MM.1S (cell line): Measurements from ENCODE around the gene FCER1A.

Experiments used
- DNase-seq: peaks from one replicate; pipeline ENCODE4 v3.0.0-alpha.2; 2015
- H2AFZ ChIP-seq: fragments of 300-600 bp; sonication (generic); 2 replicates; pipeline ENCODE4 v1.6.0; 2016; ENCODE audit warnings: antibody characterized with exemption, low read length
- H3F3A ChIP-seq: fragments of 300-600 bp; sonication (generic); 2 replicates; pipeline ENCODE4 v1.6.1; 2016; ENCODE audit warnings: mild to moderate bottlenecking, antibody characterized with exemption, low read length, moderate library complexity, mixed read lengths; ENCODE audit not compliant: insufficient read depth
- H3K27ac ChIP-seq: fragments of 300-600 bp; sonication (generic); 2 replicates; pipeline ENCODE4 v1.5.1; 2016; ENCODE audit warnings: mild to moderate bottlenecking, low read length
- H3K27me3 ChIP-seq: fragments of 300-600 bp; sonication (generic); replicated peaks from 2 replicates; pipeline ENCODE4 v1.6.0; 2016; ENCODE audit warnings: low read length; ENCODE audit not compliant: insufficient read depth
- H3K36me3 ChIP-seq: fragments of 300-600 bp; sonication (generic); replicated peaks from 2 replicates; pipeline ENCODE4 v1.6.1; 2016; ENCODE audit warnings: mild to moderate bottlenecking, low read length, mixed read lengths; ENCODE audit not compliant: insufficient read depth
- H3K4me1 ChIP-seq: fragments of 300-600 bp; sonication (generic); 2 replicates; pipeline ENCODE4 v1.6.1; 2016; ENCODE audit warnings: low read length, mixed read lengths
- H3K4me2 ChIP-seq: fragments of 300-600 bp; sonication (generic); 2 replicates; pipeline ENCODE4 v1.6.0; 2016; ENCODE audit warnings: low read depth, low read length
- H3K4me3 ChIP-seq: fragments of 300-600 bp; sonication (generic); 2 replicates; pipeline ENCODE4 v1.5.1; 2016; ENCODE audit warnings: low read length, mixed read lengths
- H3K79me2 ChIP-seq: fragments of 300-600 bp; sonication (generic); 2 replicates; pipeline ENCODE4 v1.6.1; 2016; ENCODE audit warnings: mixed run types, low read length, mixed read lengths
- H3K9ac ChIP-seq: fragments of 300-600 bp; sonication (generic); 2 replicates; pipeline ENCODE4 v1.6.1; 2016; ENCODE audit warnings: low read length, mixed read lengths
- H3K9me2 ChIP-seq: fragments of 300-600 bp; sonication (generic); replicated peaks from 2 replicates; pipeline ENCODE4 v1.6.1; 2016; ENCODE audit warnings: mild to moderate bottlenecking, low read length, mixed read lengths; ENCODE audit not compliant: insufficient read depth
- H3K9me3 ChIP-seq: fragments of 300-600 bp; sonication (generic); replicated peaks from 2 replicates; pipeline ENCODE4 v1.6.1; 2016; ENCODE audit warnings: mild to moderate bottlenecking, low read length, mixed read lengths; ENCODE audit not compliant: insufficient read depth
- H4K20me1 ChIP-seq: fragments of 300-600 bp; sonication (generic); 2 replicates; pipeline ENCODE4 v1.6.1; 2016; ENCODE audit warnings: mild to moderate bottlenecking, low read length, moderate library complexity, mixed read lengths; ENCODE audit not compliant: insufficient read depth
- CTCF ChIP-seq: fragments of 300-600 bp; sonication (generic); IDR thresholded peaks from 2 replicates; pipeline ENCODE4 v1.5.1; 2016; ENCODE audit warnings: antibody characterized with exemption, low read length, mixed read lengths
- EZH2 ChIP-seq: fragments of 300-600 bp; sonication (generic); optimal IDR thresholded peaks from 2 replicates; pipeline ENCODE3; 2017; ENCODE audit warnings: low read depth, mild to moderate bottlenecking, antibody characterized with exemption, low read length, mixed read lengths
- EZH2phosphoT487 ChIP-seq: fragments of 300-600 bp; sonication (generic); IDR thresholded peaks from 2 replicates; pipeline ENCODE4 v1.6.1; 2018; ENCODE audit warnings: antibody characterized with exemption, low read length

Gene FCER1A

GRCh38 chr1:159274631-159275030 lies 27.5 kb upstream of the FCER1A start:
- TF ChIP-seq EZH2: no peak
- no peak for TF ChIP-seq EZH2phosphoT487
- no peak for TF ChIP-seq CTCF
- Histone ChIP-seq H3F3A (no peaks in the 10 kb centered on the region), H3K27ac (no peak overlapping the region), H3K9ac (no peak overlapping the region), H3K4me1 (no peaks in the 10 kb centered on the region), H3K36me3 (no peaks in the 10 kb centered on the region), H3K4me2 (no peak overlapping the region), H2AFZ (no peak overlapping the region), H3K79me2 (no peaks in the 10 kb centered on the region), H3K9me2 (no peaks in the 10 kb centered on the region), H3K9me3 (no peaks in the 10 kb centered on the region), H3K4me3 (no peak overlapping the region), H4K20me1 (no peaks in the 10 kb centered on the region), H3K27me3 (no peaks in the 10 kb centered on the region)
- DNase-seq: no peak

GRCh38 chr1:159275891-159276290 lies 26.2 kb upstream of the FCER1A start:
- Histone ChIP-seq H3K79me2 (no peaks in the 10 kb centered on the region), H3K4me3 (no peak overlapping the region), H3K36me3 (no peaks in the 10 kb centered on the region), H2AFZ (no peak overlapping the region), H3K9ac (no peak overlapping the region), H3K4me2 (no peak overlapping the region), H3K9me3 (no peaks in the 10 kb centered on the region), H3K27me3 (no peaks in the 10 kb centered on the region), H3K9me2 (no peaks in the 10 kb centered on the region), H4K20me1 (no peaks in the 10 kb centered on the region), H3K4me1 (no peaks in the 10 kb centered on the region), H3K27ac (no peak overlapping the region), H3F3A (no peaks in the 10 kb centered on the region)
- TF ChIP-seq CTCF (no peak), EZH2 (no peak), EZH2phosphoT487 (no peak)
- DNase-seq: no peak

GRCh38 chr1:159279773-159280172 lies 22.4 kb upstream of the FCER1A start:
- DNase-seq: no peak
- TF ChIP-seq EZH2 (no peak), EZH2phosphoT487 (no peak), CTCF (no peak)
- H3K36me3 ChIP-seq: no peaks in the 10 kb centered on the region
- no peaks in the 10 kb centered on the region for H3K4me1 ChIP-seq
- H3K9me2 ChIP-seq: no peaks in the 10 kb centered on the region
- H4K20me1 ChIP-seq: no peaks in the 10 kb centered on the region
- H3K4me3 ChIP-seq: no peak overlapping the region
- no peaks in the 10 kb centered on the region for H3F3A ChIP-seq
- no peaks in the 10 kb centered on the region for H3K27me3 ChIP-seq
- no peaks in the 10 kb centered on the region for H3K79me2 ChIP-seq
- H2AFZ ChIP-seq: no peak overlapping the region
- H3K9me3 ChIP-seq: no peaks in the 10 kb centered on the region
- no peak overlapping the region for H3K4me2 ChIP-seq
- H3K9ac ChIP-seq: no peak overlapping the region
- H3K27ac ChIP-seq: no peak overlapping the region
